HG02973 (cell line): ENCODE data around the gene EGR4.

Source experiments
- ATAC-seq: cut with Tn5 transposase; IDR thresholded peaks from one replicate; pipeline ENCODE4 v1.9.1; 2021; ENCODE audit warnings: moderate library complexity; ENCODE audit not compliant: unreplicated experiment

The EGR4 gene

GRCh38 chr2:73250872-73251846, 42.2 kb downstream of the EGR4 start:
- ATAC-seq = no peak

- no peak for ATAC-seq
Observed at GRCh38 chr2:73249636-73250035, 43.7 kb downstream of the EGR4 start.

GRCh38 chr2:73246850-73247249, 46.5 kb downstream of the EGR4 start:
- ATAC-seq = no peak

GRCh38 chr2:73244580-73244979, 48.8 kb downstream of the EGR4 start:
- ATAC-seq = no peak

GRCh38 chr2:73243884-73244570, 49.3 kb downstream of the EGR4 start:
- ATAC-seq = no peak
